Stomach (tissue), 9 donors: ENCODE data around the gene TEAD4. TPM values are rescaled to one million over a fixed set of nuclear protein-coding genes. Genes with fewer than 3 reads are reported as not detected.

Experiments used
- DNase-seq, 2 donors: peaks; one replicate each; pipeline versions ENCODE4 v3.0.0 to v3.0.0-alpha.2; 2013 to 2019
- H3K27ac ChIP-seq, 5 donors: fragments of 200-600 bp in 4 of 5; sonication (generic) in 4 of 5; one replicate each; pipeline ENCODE4 v1.5.1; 2013 to 2019; ENCODE audit warnings: mild to moderate bottlenecking in 1 of 5, moderate library complexity in 1 of 5
- H3K27me3 ChIP-seq, 3 donors: fragments of 200-600 bp; sonication (generic); one replicate each; pipeline ENCODE4 v1.5.1; 2017 to 2019; ENCODE audit warnings: mixed run types in 1 of 3
- H3K36me3 ChIP-seq, 4 donors: fragments of 200-600 bp; sonication (generic); 1 replicate in 3 of 4; 2 replicates in 1 of 4; pipeline ENCODE4 v1.5.1; 2016 to 2019
- H3K4me1 ChIP-seq, 4 donors: fragments of 200-600 bp; sonication (generic); one replicate each; pipeline ENCODE4 v1.5.1; 2016 to 2019
- H3K4me3 ChIP-seq, 4 donors: fragments of 200-600 bp; sonication (generic) in 3 of 4; one replicate each; pipeline ENCODE4 v1.5.1; 2016 to 2019; ENCODE audit warnings: mild to moderate bottlenecking in 1 of 4
- H3K9me3 ChIP-seq, 4 donors: fragments of 200-600 bp; sonication (generic); one replicate each; pipeline ENCODE4 v1.5.1; 2016 to 2019
- CTCF ChIP-seq, 7 experiments: fragments of 450-650 bp in 4 of 7; fragments of 200-600 bp in 3 of 7; sonication (generic) in 3 of 7; IDR thresholded peaks; one replicate each; pipeline ENCODE4 v1.5.1; 2016 to 2019; ENCODE audit warnings: antibody characterized with exemption in 7 of 7, control low read depth in 2 of 7, mild to moderate bottlenecking in 1 of 7
- EP300 ChIP-seq: sonication (generic); formaldehyde crosslinking; IDR thresholded peaks from one replicate; pipeline ENCODE4 v1.6.1; 2017; ENCODE audit warnings: antibody characterized with exemption
- POLR2A ChIP-seq, 4 donors: fragments of 450-650 bp; IDR thresholded peaks; one replicate each; pipeline ENCODE4 v1.6.1; 2016; ENCODE audit warnings: antibody characterized with exemption in 4 of 4, control low read depth in 2 of 4, mild to moderate bottlenecking in 1 of 4, moderate library complexity in 1 of 4
- POLR2AphosphoS5 ChIP-seq, 3 donors: sonication (generic); formaldehyde crosslinking; IDR thresholded peaks; one replicate each; pipeline ENCODE4 v1.6.1; 2016; ENCODE audit warnings: antibody characterized with exemption in 3 of 3
- WGBS, 5 donors: extraction: QIAGEN DNeasy Blood & Tissue Kit in 3 of 5; methylation state at CpG; one replicate each; pipeline versions ENCODE4 v1.1.5 to v1.1.7; 2013 to 2018; 5-methylcytosine and 5-hydroxymethylcytosine counted together
- intact Hi-C: fragments of 100-400 bp; cut with DNase I; formaldehyde crosslinking; loops from one replicate; pipeline ENCODE4 v1.15.1; 2023; ENCODE audit warnings: low total_unique reads
- polyA plus RNA-seq, 3 donors: library from polyadenylated mRNA; stranded (reverse); fragments of 200-250 nt; gene quantifications; one replicate each; pipeline ENCODE4 v1.2.3, GENCODE V29; 2013
- total RNA-seq, 5 donors: library from RNA; depleted of rRNA; stranded (reverse); fragments of >200 nt; gene quantifications; one replicate each; pipeline versions ENCODE4 v1.1.0 to v1.2.3, GENCODE V29; 2014 to 2016
- donor health status: healthy with polysubstance abuse.
- donor health status: Bipolar disorder and iron deficiency.
- donor health status: healthy.

The TEAD4 gene
- total and polyA plus RNA-seq, 8 donors, result 5.7 to 10.6 (median 8.3) TPM; not detected in 2

DNA sequence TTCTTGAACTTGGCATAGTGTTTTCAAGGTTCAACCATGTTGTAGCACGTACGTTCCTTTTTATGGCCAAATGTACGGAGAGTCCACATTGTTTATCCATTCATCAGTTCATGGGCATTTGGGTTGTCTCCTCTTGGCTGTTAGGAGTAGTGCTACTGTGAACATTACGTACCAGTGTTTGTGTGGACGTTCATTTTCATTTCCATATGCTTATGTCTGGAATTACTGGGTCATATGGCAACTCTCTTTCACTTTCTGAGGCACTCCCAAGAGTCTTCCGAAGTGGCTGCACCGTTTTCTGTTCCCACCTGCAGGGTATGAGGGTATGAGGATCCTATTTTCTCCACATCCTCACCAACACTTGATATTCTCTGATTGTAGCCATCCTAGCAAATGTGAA is 68.9 kb downstream of the TEAD4 start:
- Histone ChIP-seq H3K4me3 (no peak overlapping the region), H3K36me3 (peaks cover 0 to 41% (median 6%) of the 10 kb centered on the region in 4 donors), H3K27ac (peak overlapping the region in 1 of 5 donors; percentile 37), H3K9me3 (no peaks in the 10 kb centered on the region), H3K4me1 (no peaks in the 10 kb centered on the region), H3K27me3 (no peaks in the 10 kb centered on the region)
- DNase-seq, result no peak
- no peak for TF ChIP-seq CTCF (IDR thresholded peaks at IDR 0.05)
- TF ChIP-seq EP300, result peak; percentile 14
- peak in 1 of 3 donors; percentile 47 for TF ChIP-seq POLR2AphosphoS5 (IDR thresholded peaks at IDR 0.05)
- intact Hi-C loops, result no loop called here
- WGBS, 5 donors, result 68 to 83% (median 78%) methylated on average over 7 of the region's 7 CpGs

DNA sequence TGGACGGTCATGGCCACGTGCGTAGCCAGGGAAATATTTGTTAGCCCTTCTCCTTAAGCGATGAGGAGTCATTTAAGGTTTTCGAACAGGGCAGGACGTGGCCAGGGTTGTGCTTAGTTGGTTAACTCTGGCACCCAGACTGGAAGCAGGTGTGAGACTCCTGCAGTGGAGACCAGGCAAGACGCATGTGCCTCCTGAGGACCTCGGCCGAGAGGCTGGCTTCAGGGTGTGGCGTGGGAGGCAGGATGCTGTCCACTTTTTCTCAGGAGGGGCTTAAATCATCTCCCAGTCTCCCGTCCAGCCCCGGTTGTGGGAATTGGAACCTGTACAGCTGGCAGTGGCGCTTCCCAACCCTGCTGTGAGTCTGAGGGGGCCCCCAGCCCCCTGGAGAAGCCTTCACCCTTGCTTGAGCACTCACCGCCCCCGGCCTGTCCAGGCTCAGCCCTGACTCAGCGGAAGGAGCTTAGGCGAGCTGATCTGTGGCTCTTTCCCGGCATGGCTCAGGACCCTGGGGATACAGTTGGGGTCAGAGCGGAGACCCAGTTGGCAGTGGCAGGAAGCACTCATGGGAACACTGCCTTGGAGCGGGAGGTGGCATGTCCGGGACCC is 71.7 kb downstream of the TEAD4 start:
- Histone ChIP-seq H3K9me3 (no peaks in the 10 kb centered on the region), H3K4me3 (no peak overlapping the region), H3K4me1 (peaks cover 0 to 9% (median 4%) of the 10 kb centered on the region in 4 donors), H3K27ac (no peak overlapping the region), H3K36me3 (peaks cover 0 to 42% (median 6%) of the 10 kb centered on the region in 4 donors), H3K27me3 (no peaks in the 10 kb centered on the region)
- 85 to 92% (median 91%) methylated on average over 14 to 21 of the region's 21 CpGs for WGBS, 5 donors
- intact Hi-C loops, result loop anchor here (10.0 kb wide), 1 partner anchor 176 kb away; the partner anchor contains the start of gene TEX52
- TF ChIP-seq EP300, result no peak
- no peak for TF ChIP-seq POLR2A (IDR thresholded peaks at IDR 0.05)
- no peak for TF ChIP-seq CTCF (IDR thresholded peaks at IDR 0.05)
- TF ChIP-seq POLR2AphosphoS5 (IDR thresholded peaks at IDR 0.05), result no peak
- DNase-seq, result no peak

DNA sequence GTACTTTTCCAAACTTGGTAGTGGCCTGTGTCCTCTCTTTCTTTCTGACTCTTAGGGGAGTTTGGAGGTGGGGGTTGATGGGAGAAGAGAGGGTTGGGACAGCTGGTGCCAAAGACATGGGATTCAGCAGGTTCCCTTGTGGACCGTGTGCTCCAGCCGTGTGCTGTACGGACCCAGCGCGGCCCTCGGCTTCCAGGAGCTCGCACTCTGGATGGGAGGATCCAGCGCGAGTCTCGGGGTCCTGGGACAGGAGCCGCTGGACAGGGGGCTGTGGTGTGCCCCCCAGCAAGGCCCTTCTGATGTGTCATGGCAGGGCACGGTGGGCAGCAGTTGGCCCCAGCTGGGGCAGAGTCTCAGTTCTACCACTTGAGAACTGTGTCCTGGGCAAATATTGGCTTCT is 73.0 kb downstream of the TEAD4 start:
- WGBS, 5 donors, result 80 to 89% (median 86%) methylated on average over 9 to 12 of the region's 12 CpGs
- H3K4me1 ChIP-seq, result peaks cover 0 to 9% (median 4%) of the 10 kb centered on the region in 4 donors
- no peak for DNase-seq
- H3K9me3 ChIP-seq, result no peaks in the 10 kb centered on the region
- H3K27ac ChIP-seq, result no peak overlapping the region
- TF ChIP-seq EP300 (no peak), CTCF (IDR thresholded peaks at IDR 0.05) (no peak), POLR2A (IDR thresholded peaks at IDR 0.05) (no peak), POLR2AphosphoS5 (IDR thresholded peaks at IDR 0.05) (no peak)
- no peaks in the 10 kb centered on the region for H3K27me3 ChIP-seq
- H3K4me3 ChIP-seq, result no peak overlapping the region
- peaks cover 0 to 34% (median 4%) of the 10 kb centered on the region in 4 donors for H3K36me3 ChIP-seq
- intact Hi-C loops, result loop anchor here (10.0 kb wide), 1 partner anchor 177 kb away; the partner anchor contains the start of gene TEX52

DNA sequence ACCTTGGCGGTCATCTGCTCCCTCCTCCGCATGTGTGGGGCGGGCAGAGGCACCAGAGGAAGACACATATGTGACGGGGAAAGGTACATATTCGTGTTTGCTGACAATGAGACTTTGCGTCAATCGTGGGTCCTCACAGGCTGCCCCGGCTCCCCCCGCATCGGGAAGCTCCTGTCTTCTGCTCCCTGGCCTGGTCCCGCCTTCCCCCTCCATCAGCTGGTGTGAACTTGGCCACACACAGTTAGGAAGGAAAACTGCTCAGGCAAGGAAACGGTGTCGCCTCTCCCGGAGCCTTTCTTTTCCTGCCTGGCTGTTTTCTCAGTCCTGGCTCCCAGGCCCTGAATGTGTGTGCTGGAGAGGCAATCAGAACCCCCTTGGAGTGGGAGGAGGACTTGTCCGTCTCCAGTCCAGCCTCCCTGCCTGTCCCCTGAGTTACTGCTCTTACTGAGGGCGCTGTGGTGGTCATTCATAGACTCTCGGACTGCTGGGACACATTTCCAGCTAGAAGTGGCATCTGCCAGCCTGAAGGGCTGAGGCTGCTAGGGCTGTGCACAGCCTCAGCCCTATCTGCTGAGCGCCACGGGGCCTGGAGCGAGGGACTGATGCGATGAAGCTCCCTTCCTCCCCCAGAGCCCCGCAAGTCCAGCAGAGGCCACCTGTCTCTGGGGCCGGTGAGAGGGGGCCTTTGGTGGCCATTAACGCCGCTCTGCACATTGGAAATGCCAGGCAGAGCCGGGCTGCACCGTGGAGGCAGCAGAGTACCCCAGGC is 73.8 kb downstream of the TEAD4 start:
- Histone ChIP-seq H3K9me3 (no peaks in the 10 kb centered on the region), H3K36me3 (peaks cover 0 to 37% (median 7%) of the 10 kb centered on the region in 4 donors), H3K27ac (no peak overlapping the region), H3K4me1 (peaks cover 0 to 9% (median 4%) of the 10 kb centered on the region in 4 donors), H3K27me3 (no peaks in the 10 kb centered on the region), H3K4me3 (no peak overlapping the region)
- TF ChIP-seq POLR2AphosphoS5 (IDR thresholded peaks at IDR 0.05), result no peak
- TF ChIP-seq EP300, result no peak
- TF ChIP-seq CTCF (IDR thresholded peaks at IDR 0.05), result no peak
- TF ChIP-seq POLR2A (IDR thresholded peaks at IDR 0.05), result no peak
- WGBS, 5 donors, result 79 to 85% (median 82%) methylated on average over 22 to 27 of the region's 27 CpGs
- intact Hi-C loops, result loop anchor here (10.0 kb wide), 1 partner anchor 178 kb away; the partner anchor contains the start of gene TEX52
- peak in 1 of 2 donors; percentile 50 for DNase-seq
